Stimulated activated CD4-positive, alpha-beta T cell treated with anti-CD3 and anti-CD28 coated beads, Interleukin-1b, Interleukin-23, amount 100 ng/mL, for 1 hour (primary cell): ENCODE measurements around the gene CRYBG1.

Source experiments
- DNase-seq, 2 donors: peaks; one replicate each; pipeline ENCODE4 v3.0.0-alpha.2; 2020; ENCODE audit warnings: low read depth in 2 of 2

The CRYBG1 gene

DNA sequence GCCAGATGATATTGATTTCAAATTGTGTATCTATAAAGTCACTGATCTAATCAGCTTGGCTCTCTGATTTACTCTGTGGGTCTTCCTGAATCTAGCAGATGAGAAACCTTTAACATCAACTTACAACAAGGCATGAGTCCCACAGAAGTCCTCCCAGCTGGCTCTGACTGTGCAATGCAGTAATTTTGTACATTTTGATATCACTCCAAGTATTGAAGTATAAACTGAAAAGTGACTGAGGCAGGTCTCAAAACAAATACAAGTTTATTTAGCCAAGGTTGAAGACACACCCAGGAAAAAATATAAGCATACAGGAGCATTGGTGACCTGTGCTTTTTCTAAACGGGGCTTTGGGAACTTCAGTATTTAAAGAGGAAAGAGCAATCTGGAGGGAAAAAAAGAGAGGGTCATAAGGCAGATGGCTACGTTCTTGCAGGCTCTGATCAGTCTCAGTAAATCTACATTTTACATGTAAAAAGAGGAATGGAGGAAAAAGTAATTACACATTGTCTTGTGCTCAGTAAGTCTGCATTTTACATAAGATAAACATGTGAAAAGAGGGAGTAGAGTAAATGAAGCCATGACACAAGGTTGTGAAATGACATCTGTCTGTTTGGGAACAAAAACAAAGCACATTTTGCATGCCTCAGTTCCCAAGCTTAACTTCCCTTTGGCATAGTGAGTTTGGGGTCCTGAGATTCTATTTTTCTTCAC, 59.5 kb downstream of the CRYBG1 start:
- no peak for DNase-seq

GRCh38 chr6:106421496-106421895, 61.0 kb downstream of the CRYBG1 start:
- DNase-seq = no peak

GRCh38 chr6:106422534-106422933, 62.0 kb downstream of the CRYBG1 start:
- no peak for DNase-seq

DNA sequence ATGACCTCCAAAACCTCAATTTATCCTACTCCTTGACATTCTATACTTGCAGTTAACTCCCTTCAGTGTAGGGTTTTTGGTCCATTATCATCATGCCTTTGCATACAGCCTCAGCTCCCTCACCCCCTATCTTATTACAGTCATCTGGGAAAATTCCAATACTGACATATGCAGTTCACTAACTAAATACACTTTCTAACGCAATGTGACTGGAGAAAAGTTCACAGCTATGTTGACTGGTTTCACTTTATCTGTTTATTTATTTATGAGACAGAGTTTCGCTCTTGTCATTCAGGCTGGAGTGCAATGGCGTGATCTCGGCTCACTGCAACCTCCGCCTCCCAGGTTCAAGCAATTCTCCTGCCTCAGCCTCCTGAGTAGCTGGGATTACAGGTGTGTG, 64.9 kb downstream of the CRYBG1 start:
- DNase-seq = no peak

GRCh38 chr6:106426250-106426970, 65.9 kb downstream of the CRYBG1 start:
- DNase-seq = no peak

GRCh38 chr6:106430466-106430865, 69.9 kb downstream of the CRYBG1 start:
- DNase-seq = no peak

GRCh38 chr6:106431405-106431804, 70.9 kb downstream of the CRYBG1 start:
- DNase-seq = no peak

GRCh38 chr6:106431972-106432371, 71.5 kb downstream of the CRYBG1 start:
- DNase-seq = no peak

DNA sequence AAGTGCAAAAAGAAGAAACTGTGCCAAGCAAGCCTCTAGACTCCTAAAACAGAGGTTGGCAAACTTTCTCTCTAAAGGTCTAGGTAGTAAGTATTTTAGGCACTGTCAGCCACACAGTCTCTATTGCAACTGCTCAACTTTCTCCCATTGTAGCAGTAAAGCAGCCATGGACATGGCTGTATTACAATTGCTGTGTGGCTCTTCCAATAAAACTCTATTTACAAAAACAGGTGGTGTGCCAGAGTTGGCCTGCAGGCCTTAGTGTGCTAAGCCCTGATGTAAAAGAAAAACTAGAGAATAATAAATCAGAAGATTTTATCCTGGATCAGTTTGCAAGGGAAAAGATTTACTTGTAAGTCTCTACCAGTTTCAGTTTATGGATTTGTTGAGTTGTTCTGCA, 74.0 kb downstream of the CRYBG1 start:
- DNase-seq = no peak

- no peak for DNase-seq
Measured at GRCh38 chr6:106439459-106439858, 78.9 kb downstream of the CRYBG1 start.

GRCh38 chr6:106440546-106440945, 80.0 kb downstream of the CRYBG1 start:
- DNase-seq = no peak

GRCh38 chr6:106442395-106442794, 81.9 kb downstream of the CRYBG1 start:
- no peak for DNase-seq

GRCh38 chr6:106444777-106445507, 84.4 kb downstream of the CRYBG1 start:
- no peak for DNase-seq

DNA sequence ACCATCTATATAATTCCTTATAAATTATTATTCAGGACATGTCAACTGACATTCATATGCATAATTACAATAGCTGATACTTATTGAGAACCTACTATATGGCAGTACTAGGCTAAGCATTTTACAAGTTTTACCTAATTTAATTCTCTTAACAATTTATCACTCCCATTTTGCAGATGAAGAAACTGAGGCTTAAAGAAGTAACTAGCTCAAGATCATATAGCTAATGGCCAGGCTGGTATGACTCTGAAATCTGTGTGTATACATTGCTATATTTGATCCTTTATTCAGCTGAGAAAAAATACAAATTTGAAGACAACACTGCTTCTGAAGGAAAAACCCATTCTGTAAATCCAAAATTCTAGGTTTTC, 85.0 kb downstream of the CRYBG1 start:
- DNase-seq = no peak

DNA sequence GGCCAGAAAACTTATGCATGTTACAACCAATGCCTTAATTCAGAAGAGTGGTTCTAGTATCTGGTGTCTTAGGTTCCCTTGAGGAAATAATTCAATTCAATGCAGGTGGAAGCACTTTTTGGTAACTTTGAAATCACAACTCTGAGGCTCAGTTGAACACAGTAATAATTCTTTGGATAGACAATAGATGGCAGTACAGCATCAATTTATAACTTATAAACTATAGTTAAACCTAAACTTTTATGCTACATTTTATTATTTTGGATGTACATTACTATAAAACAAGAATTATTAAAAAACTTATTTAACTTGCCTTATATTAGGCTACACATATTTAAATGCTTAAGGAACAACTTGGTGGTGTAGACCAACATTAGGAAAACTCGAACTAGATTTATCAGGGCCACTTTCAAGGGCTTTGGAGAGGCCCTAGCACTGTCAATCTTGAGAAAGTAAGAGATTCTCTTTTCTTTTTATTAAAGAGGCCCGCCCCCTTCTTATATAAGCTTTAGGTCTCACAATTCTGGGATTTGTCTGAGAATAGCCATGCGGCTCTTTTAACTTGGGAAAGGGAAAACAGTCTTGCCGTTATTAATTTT, 85.9 kb downstream of the CRYBG1 start:
- DNase-seq = no peak

DNA sequence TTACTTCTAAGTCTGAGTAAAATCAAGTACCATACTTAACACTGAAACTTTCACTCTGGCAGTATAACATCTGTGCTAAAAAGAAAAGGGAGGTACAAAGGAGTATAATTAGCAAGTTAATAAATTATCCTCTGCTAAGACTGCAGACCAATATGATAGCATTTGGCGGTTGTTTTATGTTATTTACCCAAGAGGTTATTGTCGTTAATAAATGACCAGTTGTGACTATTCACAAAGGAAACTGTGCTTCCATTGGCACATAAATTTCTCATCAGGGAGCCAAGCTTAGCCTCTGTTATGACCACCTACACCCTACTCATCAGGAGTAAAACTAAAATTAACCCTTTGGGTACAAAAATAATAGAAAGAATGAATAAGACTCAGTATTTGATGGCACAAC, 86.5 kb downstream of the CRYBG1 start:
- no peak for DNase-seq

GRCh38 chr6:106448000-106448426, 87.5 kb downstream of the CRYBG1 start:
- DNase-seq = no peak

- DNase-seq = no peak
Measured at GRCh38 chr6:106450653-106451052, 90.1 kb downstream of the CRYBG1 start.

DNA sequence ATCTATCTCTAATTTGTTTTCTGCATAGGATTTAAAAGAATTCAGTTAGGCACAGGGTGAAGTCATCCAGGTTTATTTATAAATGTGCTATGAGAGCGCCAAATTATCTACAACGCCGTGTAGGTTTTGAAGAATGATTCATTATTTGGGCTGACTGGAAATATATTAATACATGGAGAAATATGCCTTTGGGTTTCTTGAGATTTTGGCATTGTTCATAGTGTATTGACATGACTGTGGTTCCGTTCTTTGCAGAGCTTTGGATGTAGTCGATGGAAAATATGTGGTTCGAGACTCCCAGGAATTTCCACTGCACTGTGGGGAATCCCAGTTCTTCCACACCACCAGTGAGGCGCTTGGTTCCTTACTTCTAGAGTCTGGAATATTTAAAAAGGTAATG, 90.9 kb downstream of the CRYBG1 start:
- no peak for DNase-seq

- DNase-seq = no peak
Measured at GRCh38 chr6:106452628-106453027, 92.1 kb downstream of the CRYBG1 start.

DNA sequence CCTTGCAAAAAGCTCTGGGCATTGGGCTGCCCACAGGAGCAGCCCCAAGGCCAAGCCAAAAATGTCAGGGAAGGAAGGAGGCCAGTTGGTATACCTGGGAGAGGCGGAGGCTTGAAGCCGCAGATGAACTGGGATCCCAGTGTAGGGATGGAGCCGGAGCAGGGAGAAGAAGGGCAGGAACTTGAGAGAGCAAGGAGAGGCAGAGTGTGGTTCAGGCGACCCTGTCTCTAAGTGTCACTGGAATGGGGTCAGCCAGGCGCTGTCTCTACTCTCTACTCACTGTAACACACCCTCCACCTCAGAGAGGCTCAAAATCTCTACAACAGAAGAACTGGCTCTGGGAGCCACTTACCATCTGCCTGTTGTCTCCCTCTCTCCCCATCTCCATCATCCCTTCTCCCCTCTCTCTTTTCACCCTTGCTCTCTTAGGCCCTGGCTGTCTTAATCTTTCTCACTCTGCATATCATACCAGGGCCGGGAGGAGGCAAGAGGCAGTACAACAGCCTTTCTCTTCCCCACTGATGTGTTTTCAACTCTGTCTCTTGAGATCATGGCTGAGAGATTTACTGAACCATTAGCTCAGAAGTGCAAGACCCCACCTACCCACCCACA, 93.3 kb downstream of the CRYBG1 start:
- DNase-seq = no peak

DNA sequence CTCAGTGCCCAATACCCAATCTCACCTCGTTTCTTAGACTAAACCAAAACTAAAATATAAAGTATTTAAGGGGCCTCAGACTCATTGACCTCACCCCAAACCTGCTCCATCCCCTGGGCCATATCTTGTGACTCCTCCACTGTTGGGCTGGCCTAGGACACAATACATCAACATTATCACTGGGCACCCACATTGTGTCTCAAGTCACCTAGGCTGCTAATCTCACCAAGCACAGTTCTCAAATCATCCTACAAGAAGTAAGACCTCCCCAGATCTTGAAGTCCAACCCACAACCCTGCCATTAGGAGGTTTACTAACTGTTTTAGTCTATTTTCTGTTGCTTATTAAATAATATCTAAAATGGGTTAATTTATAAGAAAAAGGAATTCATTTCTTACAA, 96.2 kb downstream of the CRYBG1 start:
- no peak for DNase-seq
